GM19468 (cell line): ENCODE measurements around the gene CPLX3.

Experiments used
- ATAC-seq: cut with Tn5 transposase; IDR thresholded peaks from one replicate; pipeline ENCODE4 v1.9.1; 2021; ENCODE audit warnings: mild to moderate bottlenecking, moderate library complexity, moderate number of reproducible peaks; ENCODE audit not compliant: unreplicated experiment; ENCODE audit errors: extremely low read depth

The CPLX3 gene

GRCh38 chr15:74841891-74842373 lies 15.5 kb downstream of the CPLX3 start:
- ATAC-seq: no peak

- peak; percentile 50 for ATAC-seq
Observed at GRCh38 chr15:74842581-74843444, 16.4 kb downstream of the CPLX3 start, which contains the start of gene ULK3. TSS of gene ULK3 (minus strand) at chr15:74843156. CDS start at chr15:74843105, 51 bp downstream.

GRCh38 chr15:74843445-74843828 lies 17.0 kb downstream of the CPLX3 start:
- no peak for ATAC-seq

- ATAC-seq: no peak
Observed at GRCh38 chr15:74843891-74844299, 17.5 kb downstream of the CPLX3 start.

GRCh38 chr15:74844319-74845207 lies 18.1 kb downstream of the CPLX3 start:
- no peak for ATAC-seq

- ATAC-seq: no peak
Observed at GRCh38 chr15:74845208-74845568, 18.8 kb downstream of the CPLX3 start.

GRCh38 chr15:74845581-74845980 lies 19.2 kb downstream of the CPLX3 start:
- no peak for ATAC-seq

GRCh38 chr15:74847432-74847831 lies 21.0 kb downstream of the CPLX3 start:
- no peak for ATAC-seq

- ATAC-seq: no peak
Observed at GRCh38 chr15:74850393-74850792, 24.0 kb downstream of the CPLX3 start.

GRCh38 chr15:74851960-74852359 lies 25.5 kb downstream of the CPLX3 start:
- ATAC-seq: no peak

GRCh38 chr15:74854453-74855022 lies 28.1 kb downstream of the CPLX3 start:
- no peak for ATAC-seq

- no peak for ATAC-seq
Observed at GRCh38 chr15:74855857-74856256, 29.4 kb downstream of the CPLX3 start.

GRCh38 chr15:74856537-74856936 lies 30.1 kb downstream of the CPLX3 start:
- ATAC-seq: no peak

- ATAC-seq: peak; percentile 78
Observed at GRCh38 chr15:74857082-74857655, 30.7 kb downstream of the CPLX3 start.

- ATAC-seq: peak; percentile 14
Observed at GRCh38 chr15:74857671-74858368, 31.4 kb downstream of the CPLX3 start.

- no peak for ATAC-seq
Observed at GRCh38 chr15:74858369-74858740, 31.9 kb downstream of the CPLX3 start.

GRCh38 chr15:74863239-74864056 lies 37.0 kb downstream of the CPLX3 start:
- ATAC-seq: no peak

- ATAC-seq: no peak
Observed at GRCh38 chr15:74864296-74864695, 37.9 kb downstream of the CPLX3 start.

GRCh38 chr15:74865316-74865715 lies 38.9 kb downstream of the CPLX3 start:
- ATAC-seq: no peak
